Panc1 (cell line): Measurements from ENCODE around the gene FBXO7. TPM values are rescaled to one million over a fixed set of nuclear protein-coding genes. Genes with fewer than 3 reads are reported as not detected.
A peak's percentile ranks its signal among the peaks of the same experiment; 100 is the strongest.

Source experiments
- ATAC-seq: fragments of 200-7000 bp; cut with Tn5 transposase; 2 replicates; pipeline ENCODE4 v1.9.1; 2020; ENCODE audit warnings: mild to moderate bottlenecking, moderate library complexity
- BruUV-seq: library from RNA; stranded (reverse); fragments of 400-500 nt; replicated peaks from 2 replicates; lab custom pipeline; 2021; lab: Mats Ljungman, UMichigan
- CTCF ChIA-PET: fragments of 300-600 bp; sonication (Branson Sonifier 250); formaldehyde crosslinking; loops from one replicate; lab custom pipeline; 2022; ENCODE audit warnings: antibody characterized with exemption; lab: Charles Lee
- POLR2A ChIA-PET: fragments of 300-600 bp; sonication (Branson Sonifier 250); formaldehyde crosslinking; loops from one replicate; lab custom pipeline; 2022; ENCODE audit warnings: antibody characterized with exemption; lab: Charles Lee
- DNase-seq: peaks from one replicate; pipeline ENCODE4 v3.0.0-alpha.2; 2010; ENCODE audit warnings: low read depth, low spot score
- H3K27ac ChIP-seq: 2 replicates; pipeline ENCODE4 v1.5.1; 2011; ENCODE audit warnings: mild to moderate bottlenecking, low read length, inconsistent platforms
- H3K27me3 ChIP-seq: fragments of 200-500 bp; sonication (Bioruptor generic); 2 replicates; pipeline ENCODE4 v1.6.0; 2014; ENCODE audit warnings: low read length, inconsistent platforms; ENCODE audit not compliant: control insufficient read depth, insufficient read depth
- H3K36me3 ChIP-seq: fragments of 200-500 bp; sonication (Bioruptor generic); 2 replicates; pipeline ENCODE4 v1.5.1; 2014; ENCODE audit warnings: inconsistent platforms, mild to moderate bottlenecking, low read length, moderate library complexity; ENCODE audit not compliant: control insufficient read depth, insufficient read depth
- H3K4me1 ChIP-seq: 2 replicates; pipeline ENCODE4 v1.5.1; 2011; ENCODE audit warnings: inconsistent platforms, mild to moderate bottlenecking, low read length, moderate library complexity; ENCODE audit not compliant: control insufficient read depth, insufficient read depth
- H3K4me3 ChIP-seq, 2 experiments: 2 replicates each; pipeline ENCODE4 v1.5.1; 2011 to 2012; ENCODE audit warnings: low read depth in 2 of 2, low read length in 2 of 2, mild to moderate bottlenecking in 2 of 2, inconsistent platforms in 1 of 2, moderate library complexity in 1 of 2
- H3K9me3 ChIP-seq: fragments of 200-500 bp; sonication (Bioruptor generic); 2 replicates; pipeline ENCODE4 v1.5.1; 2014; ENCODE audit warnings: low read depth, mild to moderate bottlenecking, inconsistent platforms, low read length, moderate library complexity; ENCODE audit not compliant: control insufficient read depth, insufficient read depth
- CTCF ChIP-seq: fragments of 450-650 bp; IDR thresholded peaks from 2 replicates; pipeline ENCODE4 v1.5.1; 2017; ENCODE audit warnings: mild to moderate bottlenecking
- POLR2AphosphoS5 ChIP-seq: IDR thresholded peaks from 2 replicates; pipeline ENCODE4 v1.6.1; 2012; ENCODE audit warnings: mild to moderate bottlenecking, low read depth, low read length, moderate library complexity
- SIN3A ChIP-seq: IDR thresholded peaks from 2 replicates; pipeline ENCODE4 v1.6.1; 2012; ENCODE audit warnings: low read depth, mild to moderate bottlenecking, low read length, moderate library complexity, borderline replicate concordance; ENCODE audit not compliant: insufficient read depth
- TCF7L2 ChIP-seq: IDR thresholded peaks from 2 replicates; pipeline ENCODE4 v1.6.1; 2011; ENCODE audit warnings: mild to moderate bottlenecking, low read depth, low read length, inconsistent platforms
- in situ Hi-C: cut with HindIII; loops from 2 replicates; pipeline ENCODE4 v1.10.0; 2016; ENCODE audit warnings: low sequenced_read_pairs, low pct_unique_long_range_greater_than_20kb
- intact Hi-C: fragments of 100-400 bp; cut with micrococcal nuclease; formaldehyde crosslinking; loops from one replicate; pipeline ENCODE4 v1.10.0; 2022; ENCODE audit not compliant: unreplicated experiment
- total RNA-seq: library from RNA; stranded (reverse); gene quantifications from one replicate; pipeline ENCODE4 v1.2.1, GENCODE V29; 2021; ENCODE audit not compliant: unreplicated experiment
- TF ChIP-seq, protein P1 (sequence below), 2 experiments: IDR thresholded peaks; 2 replicates each; pipeline ENCODE4 v1.6.1; 2011 to 2012; ENCODE audit warnings: low read depth in 2 of 2, control low read depth in 1 of 2, low read length in 1 of 2, mild to moderate bottlenecking in 1 of 2, moderate library complexity in 1 of 2; ENCODE audit not compliant: insufficient read depth in 1 of 2

The FBXO7 gene
- total RNA-seq, 1 experiment from 2014 or later: 67.8 TPM

DNA sequence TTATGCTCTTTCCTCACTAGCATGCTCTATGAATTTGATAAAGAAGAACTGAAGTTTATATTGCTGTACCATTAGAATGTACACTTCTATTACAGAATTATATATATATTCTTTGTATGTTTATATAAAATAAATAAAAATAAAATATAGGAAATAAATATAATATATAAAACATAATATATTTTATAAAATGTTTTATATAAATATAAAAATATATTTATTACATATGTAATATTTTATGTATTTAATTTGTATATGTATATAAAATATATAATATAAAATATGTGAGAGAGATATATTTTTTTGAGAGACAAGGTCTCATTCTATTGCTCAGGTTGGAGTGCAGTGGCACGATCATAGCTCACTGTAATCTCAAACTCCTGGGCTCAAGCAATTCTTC is 44.3 kb upstream of the FBXO7 start:
- TF ChIP-seq SIN3A (no peak), CTCF (no peak), POLR2AphosphoS5 (no peak), TCF7L2 (no peak)
- TF ChIP-seq, protein P1, sequence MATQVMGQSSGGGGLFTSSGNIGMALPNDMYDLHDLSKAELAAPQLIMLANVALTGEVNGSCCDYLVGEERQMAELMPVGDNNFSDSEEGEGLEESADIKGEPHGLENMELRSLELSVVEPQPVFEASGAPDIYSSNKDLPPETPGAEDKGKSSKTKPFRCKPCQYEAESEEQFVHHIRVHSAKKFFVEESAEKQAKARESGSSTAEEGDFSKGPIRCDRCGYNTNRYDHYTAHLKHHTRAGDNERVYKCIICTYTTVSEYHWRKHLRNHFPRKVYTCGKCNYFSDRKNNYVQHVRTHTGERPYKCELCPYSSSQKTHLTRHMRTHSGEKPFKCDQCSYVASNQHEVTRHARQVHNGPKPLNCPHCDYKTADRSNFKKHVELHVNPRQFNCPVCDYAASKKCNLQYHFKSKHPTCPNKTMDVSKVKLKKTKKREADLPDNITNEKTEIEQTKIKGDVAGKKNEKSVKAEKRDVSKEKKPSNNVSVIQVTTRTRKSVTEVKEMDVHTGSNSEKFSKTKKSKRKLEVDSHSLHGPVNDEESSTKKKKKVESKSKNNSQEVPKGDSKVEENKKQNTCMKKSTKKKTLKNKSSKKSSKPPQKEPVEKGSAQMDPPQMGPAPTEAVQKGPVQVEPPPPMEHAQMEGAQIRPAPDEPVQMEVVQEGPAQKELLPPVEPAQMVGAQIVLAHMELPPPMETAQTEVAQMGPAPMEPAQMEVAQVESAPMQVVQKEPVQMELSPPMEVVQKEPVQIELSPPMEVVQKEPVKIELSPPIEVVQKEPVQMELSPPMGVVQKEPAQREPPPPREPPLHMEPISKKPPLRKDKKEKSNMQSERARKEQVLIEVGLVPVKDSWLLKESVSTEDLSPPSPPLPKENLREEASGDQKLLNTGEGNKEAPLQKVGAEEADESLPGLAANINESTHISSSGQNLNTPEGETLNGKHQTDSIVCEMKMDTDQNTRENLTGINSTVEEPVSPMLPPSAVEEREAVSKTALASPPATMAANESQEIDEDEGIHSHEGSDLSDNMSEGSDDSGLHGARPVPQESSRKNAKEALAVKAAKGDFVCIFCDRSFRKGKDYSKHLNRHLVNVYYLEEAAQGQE (IDR thresholded peaks at IDR 0.05; ENCODE audit: insufficient read depth in 1 of 2, low read depth in 2 of 2, low read length in 1 of 2): no peak
- DNase-seq (no peak), ATAC-seq (no peak)
- BruUV-seq: no TSS peak
- Histone ChIP-seq H3K4me1 (no peaks in the 10 kb centered on the region), H3K36me3 (no peaks in the 10 kb centered on the region), H3K27me3 (peaks cover 3% of the 10 kb centered on the region; the same call in 1 of the 2 replicates), H3K9me3 (no peaks in the 10 kb centered on the region), H3K27ac (no peak overlapping the region), H3K4me3 (no peak overlapping the region)
- in situ Hi-C loops: no loop called here
- POLR2A ChIA-PET: no interaction called here
- intact Hi-C loops: no loop called here
- CTCF ChIA-PET: no interaction called here

DNA sequence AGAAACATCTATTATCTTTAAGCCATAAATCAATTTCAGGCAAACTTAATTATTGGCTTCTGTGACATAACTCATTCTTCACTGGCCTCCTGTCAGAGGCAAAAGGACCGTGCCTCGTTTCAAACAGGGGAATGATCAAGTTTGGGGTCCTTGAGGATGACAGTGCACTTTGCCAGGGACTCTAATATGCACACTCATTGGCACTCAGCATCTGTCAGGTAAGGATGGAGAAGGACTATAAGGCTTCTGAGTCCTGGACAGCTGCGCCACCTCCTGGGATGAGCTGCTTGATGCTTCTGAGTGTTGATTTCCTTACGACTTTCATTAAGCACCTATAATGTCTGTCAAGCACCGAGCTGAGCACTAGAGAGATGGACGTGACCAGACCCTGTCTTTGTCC is 30.5 kb upstream of the FBXO7 start:
- intact Hi-C loops: no loop called here
- H3K27ac ChIP-seq: no peak overlapping the region
- no peaks in the 10 kb centered on the region for H3K4me1 ChIP-seq
- H3K27me3 ChIP-seq: peaks cover 7% of the 10 kb centered on the region
- no peak for TF ChIP-seq TCF7L2
- TF ChIP-seq SIN3A: no peak
- peak; percentile 70 for TF ChIP-seq CTCF
- no peak for TF ChIP-seq POLR2AphosphoS5
- TF ChIP-seq, protein P1 (IDR thresholded peaks at IDR 0.05; ENCODE audit: insufficient read depth in 1 of 2, low read depth in 2 of 2, low read length in 1 of 2): no peak
- DNase-seq (no peak), ATAC-seq (peak; percentile 78)
- no peaks in the 10 kb centered on the region for H3K36me3 ChIP-seq
- no TSS peak for BruUV-seq
- in situ Hi-C loops: no loop called here
- ChIA-PET POLR2A (no interaction called here), CTCF (interaction anchor here (1.0 kb wide), 1 partner anchor 467 kb away, joined by 3 read pairs; no protein-coding TSS in a partner anchor)
- no peaks in the 10 kb centered on the region for H3K9me3 ChIP-seq
- no peak overlapping the region for H3K4me3 ChIP-seq
